ENCODE measurements around the gene IMMP2L. TPM values are rescaled to one million over a fixed set of nuclear protein-coding genes. Genes with fewer than 3 reads are reported as not detected.

The IMMP2L gene
- polyA plus RNA-seq, 1 donor (not counting 4 experiments of a cell fraction or from before 2014, with no cell fraction given): 14.1 TPM

DNA sequence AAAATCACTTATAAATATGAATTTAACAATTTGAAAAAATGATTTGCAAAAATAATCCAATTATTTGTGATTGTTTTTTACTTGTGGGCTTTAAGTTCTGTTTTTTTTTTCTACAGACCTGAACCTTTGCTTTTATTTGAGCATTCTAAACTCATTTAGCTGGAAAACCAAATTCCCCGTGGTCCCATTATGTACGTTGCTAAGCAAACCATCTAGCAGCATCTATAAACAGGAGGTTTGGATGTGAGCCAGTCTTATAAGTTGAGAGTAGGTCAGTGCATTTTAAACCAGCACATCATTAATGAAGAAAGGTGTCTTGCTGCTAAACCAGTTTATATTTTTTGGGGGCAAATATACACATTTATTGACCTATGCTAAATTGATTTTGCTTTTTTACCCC lies 394.1 kb downstream of the IMMP2L start:
- Histone ChIP-seq H3K9me3 (ENCODE audit: control insufficient read depth, low read depth, low read length) (no peaks in the 10 kb centered on the region), H3K79me2 (ENCODE audit: control insufficient read depth, insufficient read depth, low read length) (no peaks in the 10 kb centered on the region), H3K36me3 (ENCODE audit: control insufficient read depth in 2 of 2, extremely low read depth in 1 of 2, insufficient read depth in 2 of 2, low read length in 2 of 2) (no peaks in the 10 kb centered on the region), H3K4me1 (ENCODE audit: control insufficient read depth, extremely low read depth, insufficient read depth, low read length) (no peaks in the 10 kb centered on the region), H2AFZ (ENCODE audit: control insufficient read depth, low read length) (no peak overlapping the region), H3K4me3 (ENCODE audit: control insufficient read depth in 2 of 3, extremely low read depth in 1 of 3, insufficient read depth in 2 of 3, low read depth in 1 of 3, low read length in 3 of 3) (no peak overlapping the region), H4K20me1 (ENCODE audit: control insufficient read depth, extremely low read depth, insufficient read depth, low read length) (no peaks in the 10 kb centered on the region), H3K27me3 (ENCODE audit: control insufficient read depth, extremely low read depth, insufficient read depth, low read length) (no peaks in the 10 kb centered on the region), H3K4me2 (ENCODE audit: control insufficient read depth, extremely low read depth, insufficient read depth, low read depth, low read length) (no peak overlapping the region), H3K9me1 (ENCODE audit: control insufficient read depth, extremely low read depth, insufficient read depth, low read length) (no peaks in the 10 kb centered on the region), H3K9ac (ENCODE audit: control insufficient read depth, extremely low read depth, insufficient read depth, low read length) (no peak overlapping the region), H3K27ac (ENCODE audit: control insufficient read depth, insufficient read depth, low read length) (no peak overlapping the region)
- no peak for TF ChIP-seq EZH2 (IDR thresholded peaks at IDR 0.05; ENCODE audit: low read length)
- FAIRE-seq (no peak), DNase-seq (ENCODE audit: low read depth, low spot score) (no peak)
- dilution Hi-C loops (cut with MboI; ENCODE audit: extremely low pct_ligation_motif_present, low sequenced_read_pairs): no loop called here

DNA sequence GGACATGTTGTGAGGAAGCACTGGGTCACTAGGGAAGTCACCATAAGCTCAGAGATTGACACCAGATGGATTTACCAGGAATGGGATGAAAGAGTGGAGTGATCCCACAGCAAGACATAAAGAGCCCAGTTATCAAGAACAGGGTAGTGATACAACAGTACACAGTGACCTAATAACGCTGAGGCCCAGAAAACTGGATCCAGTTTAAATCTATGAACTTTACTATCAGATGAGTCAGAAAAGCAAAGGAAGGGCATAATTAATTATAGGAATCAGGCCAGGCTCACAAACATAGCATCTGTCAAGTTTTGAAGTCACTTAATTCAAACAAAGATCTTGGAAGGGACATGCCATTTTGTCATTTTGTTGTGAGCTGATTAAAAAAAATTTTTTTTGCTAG lies 397.9 kb downstream of the IMMP2L start:
- H3K79me2 ChIP-seq (ENCODE audit: control insufficient read depth, insufficient read depth, low read length): no peaks in the 10 kb centered on the region
- TF ChIP-seq, protein P1, sequence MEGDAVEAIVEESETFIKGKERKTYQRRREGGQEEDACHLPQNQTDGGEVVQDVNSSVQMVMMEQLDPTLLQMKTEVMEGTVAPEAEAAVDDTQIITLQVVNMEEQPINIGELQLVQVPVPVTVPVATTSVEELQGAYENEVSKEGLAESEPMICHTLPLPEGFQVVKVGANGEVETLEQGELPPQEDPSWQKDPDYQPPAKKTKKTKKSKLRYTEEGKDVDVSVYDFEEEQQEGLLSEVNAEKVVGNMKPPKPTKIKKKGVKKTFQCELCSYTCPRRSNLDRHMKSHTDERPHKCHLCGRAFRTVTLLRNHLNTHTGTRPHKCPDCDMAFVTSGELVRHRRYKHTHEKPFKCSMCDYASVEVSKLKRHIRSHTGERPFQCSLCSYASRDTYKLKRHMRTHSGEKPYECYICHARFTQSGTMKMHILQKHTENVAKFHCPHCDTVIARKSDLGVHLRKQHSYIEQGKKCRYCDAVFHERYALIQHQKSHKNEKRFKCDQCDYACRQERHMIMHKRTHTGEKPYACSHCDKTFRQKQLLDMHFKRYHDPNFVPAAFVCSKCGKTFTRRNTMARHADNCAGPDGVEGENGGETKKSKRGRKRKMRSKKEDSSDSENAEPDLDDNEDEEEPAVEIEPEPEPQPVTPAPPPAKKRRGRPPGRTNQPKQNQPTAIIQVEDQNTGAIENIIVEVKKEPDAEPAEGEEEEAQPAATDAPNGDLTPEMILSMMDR (optimal IDR thresholded peaks at IDR 0.05 in 1 of 3, IDR thresholded peaks at IDR 0.05 in 1 of 3, conservative IDR thresholded peaks at IDR 0.05 in 1 of 3; ENCODE audit: extremely low read depth in 1 of 3, insufficient read depth in 2 of 3, low read length in 3 of 3): no peak
- no peak for TF ChIP-seq EZH2 (IDR thresholded peaks at IDR 0.05; ENCODE audit: low read length)
- no peak for FAIRE-seq
- H3K36me3 ChIP-seq (ENCODE audit: control insufficient read depth in 2 of 2, extremely low read depth in 1 of 2, insufficient read depth in 2 of 2, low read length in 2 of 2): no peaks in the 10 kb centered on the region
- H3K4me1 ChIP-seq (ENCODE audit: control insufficient read depth, extremely low read depth, insufficient read depth, low read length): no peaks in the 10 kb centered on the region
- no peak overlapping the region for H2AFZ ChIP-seq (ENCODE audit: control insufficient read depth, low read length)
- dilution Hi-C loops (cut with MboI; ENCODE audit: extremely low pct_ligation_motif_present, low sequenced_read_pairs): no loop called here
- no peak overlapping the region for H3K27ac ChIP-seq (ENCODE audit: control insufficient read depth, insufficient read depth, low read length)
- no peaks in the 10 kb centered on the region for H4K20me1 ChIP-seq (ENCODE audit: control insufficient read depth, extremely low read depth, insufficient read depth, low read length)
- no peaks in the 10 kb centered on the region for H3K9me1 ChIP-seq (ENCODE audit: control insufficient read depth, extremely low read depth, insufficient read depth, low read length)
- H3K4me3 ChIP-seq (ENCODE audit: control insufficient read depth in 2 of 3, extremely low read depth in 1 of 3, insufficient read depth in 2 of 3, low read depth in 1 of 3, low read length in 3 of 3): no peak overlapping the region
- H3K4me2 ChIP-seq (ENCODE audit: control insufficient read depth, extremely low read depth, insufficient read depth, low read depth, low read length): no peak overlapping the region
- no peaks in the 10 kb centered on the region for H3K27me3 ChIP-seq (ENCODE audit: control insufficient read depth, extremely low read depth, insufficient read depth, low read length)
- H3K9me3 ChIP-seq (ENCODE audit: control insufficient read depth, low read depth, low read length): no peaks in the 10 kb centered on the region
- no peak for DNase-seq (ENCODE audit: low read depth, low spot score)
- H3K9ac ChIP-seq (ENCODE audit: control insufficient read depth, extremely low read depth, insufficient read depth, low read length): no peak overlapping the region

DNA sequence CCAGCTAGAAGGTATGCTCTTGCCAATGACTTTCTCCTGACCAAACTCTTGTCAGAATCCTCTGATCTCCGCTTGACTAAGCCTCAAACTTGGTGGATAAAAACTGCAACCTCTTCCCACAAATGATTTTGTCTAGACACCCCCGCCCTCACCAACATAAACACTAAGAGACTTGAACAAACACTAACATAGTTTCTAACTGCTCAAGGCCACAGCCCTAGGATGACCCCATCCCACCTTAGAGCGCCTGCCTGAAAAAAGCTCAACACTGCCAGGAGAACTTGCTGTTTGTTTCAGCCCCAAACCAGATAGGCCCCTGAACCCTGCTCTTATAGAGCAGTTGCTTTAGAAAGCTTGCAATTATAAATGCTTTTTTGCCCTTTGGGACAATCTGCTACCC lies 399.6 kb downstream of the IMMP2L start:
- Histone ChIP-seq H3K4me1 (ENCODE audit: control insufficient read depth, extremely low read depth, insufficient read depth, low read length) (no peaks in the 10 kb centered on the region), H3K4me2 (ENCODE audit: control insufficient read depth, extremely low read depth, insufficient read depth, low read depth, low read length) (no peak overlapping the region), H3K9ac (ENCODE audit: control insufficient read depth, extremely low read depth, insufficient read depth, low read length) (no peak overlapping the region), H4K20me1 (ENCODE audit: control insufficient read depth, extremely low read depth, insufficient read depth, low read length) (no peaks in the 10 kb centered on the region), H3K36me3 (ENCODE audit: control insufficient read depth in 2 of 2, extremely low read depth in 1 of 2, insufficient read depth in 2 of 2, low read length in 2 of 2) (no peaks in the 10 kb centered on the region), H3K27me3 (ENCODE audit: control insufficient read depth, extremely low read depth, insufficient read depth, low read length) (no peaks in the 10 kb centered on the region), H3K27ac (ENCODE audit: control insufficient read depth, insufficient read depth, low read length) (no peak overlapping the region), H3K9me1 (ENCODE audit: control insufficient read depth, extremely low read depth, insufficient read depth, low read length) (no peaks in the 10 kb centered on the region), H3K79me2 (ENCODE audit: control insufficient read depth, insufficient read depth, low read length) (no peaks in the 10 kb centered on the region), H3K4me3 (ENCODE audit: control insufficient read depth in 2 of 3, extremely low read depth in 1 of 3, insufficient read depth in 2 of 3, low read depth in 1 of 3, low read length in 3 of 3) (no peak overlapping the region), H3K9me3 (ENCODE audit: control insufficient read depth, low read depth, low read length) (no peaks in the 10 kb centered on the region), H2AFZ (ENCODE audit: control insufficient read depth, low read length) (no peak overlapping the region)
- TF ChIP-seq, protein P1 (optimal IDR thresholded peaks at IDR 0.05 in 1 of 3, IDR thresholded peaks at IDR 0.05 in 1 of 3, conservative IDR thresholded peaks at IDR 0.05 in 1 of 3; ENCODE audit: extremely low read depth in 1 of 3, insufficient read depth in 2 of 3, low read length in 3 of 3): no peak
- no peak for TF ChIP-seq EZH2 (IDR thresholded peaks at IDR 0.05; ENCODE audit: low read length)
- DNase-seq (ENCODE audit: low read depth, low spot score): no peak
- dilution Hi-C loops (cut with MboI; ENCODE audit: extremely low pct_ligation_motif_present, low sequenced_read_pairs): no loop called here
- FAIRE-seq: no peak

Measured in keratinocyte (primary cell).